GM23248 (cell line): Measurements from ENCODE around the gene ARFGEF3.

Source experiments
- EZH2 ChIP-seq: fragments of 200-600 bp; sonication (generic); IDR thresholded peaks from 2 replicates; pipeline ENCODE4 v1.6.1; 2018; ENCODE audit warnings: antibody characterized with exemption, mild to moderate bottlenecking; ENCODE audit not compliant: insufficient read depth, poor library complexity, severe bottlenecking
- EZH2phosphoT487 ChIP-seq: fragments of 200-600 bp; sonication (generic); IDR thresholded peaks from 2 replicates; pipeline ENCODE4 v1.6.1; 2018; ENCODE audit warnings: antibody characterized with exemption, moderate library complexity, mild to moderate bottlenecking, low read depth; ENCODE audit not compliant: insufficient read depth

- TF ChIP-seq EZH2 (no peak), EZH2phosphoT487 (no peak)
Measured at GRCh38 chr6:138302554-138302953, 140.8 kb downstream of the ARFGEF3 start.
